HG02884 (cell line): Measurements from ENCODE around the gene TMEM219.

Experiments
- ATAC-seq: cut with Tn5 transposase; IDR thresholded peaks from one replicate; pipeline ENCODE4 v1.9.1; 2021; ENCODE audit warnings: mild to moderate bottlenecking, moderate library complexity; ENCODE audit not compliant: unreplicated experiment

The TMEM219 gene

GRCh38 chr16:29978564-29979270, 16.8 kb downstream of the TMEM219 start:
- ATAC-seq: no peak

GRCh38 chr16:29982560-29983419, 20.9 kb downstream of the TMEM219 start:
- no peak for ATAC-seq

GRCh38 chr16:29983420-29984136, 21.7 kb downstream of the TMEM219 start:
- no peak for ATAC-seq

GRCh38 chr16:29984137-29984763, 22.4 kb downstream of the TMEM219 start:
- ATAC-seq: no peak

GRCh38 chr16:29984764-29985147, 22.9 kb downstream of the TMEM219 start:
- no peak for ATAC-seq

GRCh38 chr16:29985271-29985811, 23.5 kb downstream of the TMEM219 start:
- ATAC-seq: no peak

- no peak for ATAC-seq
Measured at GRCh38 chr16:29986231-29986630, 24.4 kb downstream of the TMEM219 start.

- ATAC-seq: no peak
Measured at GRCh38 chr16:29986931-29987330, 25.1 kb downstream of the TMEM219 start.

- ATAC-seq: no peak
Measured at GRCh38 chr16:29987371-29988085, 25.6 kb downstream of the TMEM219 start.

- ATAC-seq: no peak
Measured at GRCh38 chr16:29988346-29989075, 26.6 kb downstream of the TMEM219 start.

- no peak for ATAC-seq
Measured at GRCh38 chr16:29989111-29989858, 27.4 kb downstream of the TMEM219 start.

- no peak for ATAC-seq
Measured at GRCh38 chr16:29990034-29990433, 28.2 kb downstream of the TMEM219 start.

- ATAC-seq: no peak
Measured at GRCh38 chr16:29990883-29991570, 29.1 kb downstream of the TMEM219 start.

GRCh38 chr16:29991571-29991904, 29.7 kb downstream of the TMEM219 start:
- no peak for ATAC-seq

GRCh38 chr16:29992344-29992967, 30.6 kb downstream of the TMEM219 start:
- no peak for ATAC-seq

GRCh38 chr16:29993191-29993902, 31.5 kb downstream of the TMEM219 start:
- no peak for ATAC-seq

GRCh38 chr16:29993903-29994599, 32.2 kb downstream of the TMEM219 start:
- ATAC-seq: no peak
